GM23338 (cell line): ENCODE measurements around the gene TNFRSF21.

Experiments used
- CREB1 ChIP-seq: fragments of 250-450 bp; sonication (Bioruptor Pico); IDR thresholded peaks from 2 replicates; pipeline ENCODE4 v1.5.0; 2020; ENCODE audit warnings: low read depth, mild to moderate bottlenecking, moderate library complexity
- EZH2 ChIP-seq: fragments of 200-600 bp; sonication (generic); IDR thresholded peaks from one replicate; pipeline ENCODE4 v1.8.0; 2017; ENCODE audit warnings: antibody characterized with exemption, mild to moderate bottlenecking, low read depth; ENCODE audit not compliant: unreplicated experiment
- EZH2phosphoT487 ChIP-seq: fragments of 200-600 bp; sonication (generic); IDR thresholded peaks from one replicate; pipeline ENCODE4 v1.8.1; 2018; ENCODE audit warnings: antibody characterized with exemption; ENCODE audit not compliant: unreplicated experiment
- JUNB ChIP-seq: IDR thresholded peaks from one replicate; pipeline ENCODE4 v1.6.1; 2016; ENCODE audit warnings: antibody characterized with exemption; ENCODE audit not compliant: unreplicated experiment
- POLR2AphosphoS5 ChIP-seq: IDR thresholded peaks from 2 replicates; pipeline ENCODE4 v1.6.1; 2016; ENCODE audit warnings: antibody characterized with exemption, low read depth
- STAT1 ChIP-seq: IDR thresholded peaks from one replicate; pipeline ENCODE4 v1.6.1; 2016; ENCODE audit warnings: antibody characterized with exemption; ENCODE audit not compliant: unreplicated experiment
- ZNF114 ChIP-seq: fragments of 250-450 bp; sonication (Bioruptor Pico); IDR thresholded peaks from 2 replicates; pipeline ENCODE4 v1.5.0; 2020; ENCODE audit warnings: mild to moderate bottlenecking, moderate library complexity
- TF ChIP-seq, protein P1 (sequence below), 2 experiments: fragments of 200-600 bp in 1 of 2; sonication (generic) in 1 of 2; conservative IDR thresholded peaks; 2 replicates each; pipeline versions ENCODE4 v1.5.1 to v1.6.1; 2016 to 2017; ENCODE audit warnings: antibody characterized with exemption in 2 of 2, low read depth in 2 of 2, mild to moderate bottlenecking in 2 of 2, moderate library complexity in 1 of 2
- TF ChIP-seq, protein P2 (sequence below): IDR thresholded peaks from one replicate; pipeline ENCODE4 v1.6.1; 2018; ENCODE audit warnings: antibody characterized with exemption; ENCODE audit not compliant: unreplicated experiment
- TF ChIP-seq, protein P3 (sequence below): IDR thresholded peaks from 2 replicates; pipeline ENCODE4 v1.6.1; 2016; ENCODE audit warnings: antibody characterized with exemption

GRCh38 chr6:47251396-47251795, 58.3 kb downstream of the TNFRSF21 start:
- TF ChIP-seq, protein P1, sequence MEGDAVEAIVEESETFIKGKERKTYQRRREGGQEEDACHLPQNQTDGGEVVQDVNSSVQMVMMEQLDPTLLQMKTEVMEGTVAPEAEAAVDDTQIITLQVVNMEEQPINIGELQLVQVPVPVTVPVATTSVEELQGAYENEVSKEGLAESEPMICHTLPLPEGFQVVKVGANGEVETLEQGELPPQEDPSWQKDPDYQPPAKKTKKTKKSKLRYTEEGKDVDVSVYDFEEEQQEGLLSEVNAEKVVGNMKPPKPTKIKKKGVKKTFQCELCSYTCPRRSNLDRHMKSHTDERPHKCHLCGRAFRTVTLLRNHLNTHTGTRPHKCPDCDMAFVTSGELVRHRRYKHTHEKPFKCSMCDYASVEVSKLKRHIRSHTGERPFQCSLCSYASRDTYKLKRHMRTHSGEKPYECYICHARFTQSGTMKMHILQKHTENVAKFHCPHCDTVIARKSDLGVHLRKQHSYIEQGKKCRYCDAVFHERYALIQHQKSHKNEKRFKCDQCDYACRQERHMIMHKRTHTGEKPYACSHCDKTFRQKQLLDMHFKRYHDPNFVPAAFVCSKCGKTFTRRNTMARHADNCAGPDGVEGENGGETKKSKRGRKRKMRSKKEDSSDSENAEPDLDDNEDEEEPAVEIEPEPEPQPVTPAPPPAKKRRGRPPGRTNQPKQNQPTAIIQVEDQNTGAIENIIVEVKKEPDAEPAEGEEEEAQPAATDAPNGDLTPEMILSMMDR (conservative IDR thresholded peaks at IDR 0.05; ENCODE audit: low read depth in 2 of 2) = no peak
- TF ChIP-seq EZH2 = no peak
- TF ChIP-seq STAT1 = no peak
- no peak for TF ChIP-seq POLR2AphosphoS5
- TF ChIP-seq JUNB = no peak
- no peak for TF ChIP-seq EZH2phosphoT487
- TF ChIP-seq, protein P2, sequence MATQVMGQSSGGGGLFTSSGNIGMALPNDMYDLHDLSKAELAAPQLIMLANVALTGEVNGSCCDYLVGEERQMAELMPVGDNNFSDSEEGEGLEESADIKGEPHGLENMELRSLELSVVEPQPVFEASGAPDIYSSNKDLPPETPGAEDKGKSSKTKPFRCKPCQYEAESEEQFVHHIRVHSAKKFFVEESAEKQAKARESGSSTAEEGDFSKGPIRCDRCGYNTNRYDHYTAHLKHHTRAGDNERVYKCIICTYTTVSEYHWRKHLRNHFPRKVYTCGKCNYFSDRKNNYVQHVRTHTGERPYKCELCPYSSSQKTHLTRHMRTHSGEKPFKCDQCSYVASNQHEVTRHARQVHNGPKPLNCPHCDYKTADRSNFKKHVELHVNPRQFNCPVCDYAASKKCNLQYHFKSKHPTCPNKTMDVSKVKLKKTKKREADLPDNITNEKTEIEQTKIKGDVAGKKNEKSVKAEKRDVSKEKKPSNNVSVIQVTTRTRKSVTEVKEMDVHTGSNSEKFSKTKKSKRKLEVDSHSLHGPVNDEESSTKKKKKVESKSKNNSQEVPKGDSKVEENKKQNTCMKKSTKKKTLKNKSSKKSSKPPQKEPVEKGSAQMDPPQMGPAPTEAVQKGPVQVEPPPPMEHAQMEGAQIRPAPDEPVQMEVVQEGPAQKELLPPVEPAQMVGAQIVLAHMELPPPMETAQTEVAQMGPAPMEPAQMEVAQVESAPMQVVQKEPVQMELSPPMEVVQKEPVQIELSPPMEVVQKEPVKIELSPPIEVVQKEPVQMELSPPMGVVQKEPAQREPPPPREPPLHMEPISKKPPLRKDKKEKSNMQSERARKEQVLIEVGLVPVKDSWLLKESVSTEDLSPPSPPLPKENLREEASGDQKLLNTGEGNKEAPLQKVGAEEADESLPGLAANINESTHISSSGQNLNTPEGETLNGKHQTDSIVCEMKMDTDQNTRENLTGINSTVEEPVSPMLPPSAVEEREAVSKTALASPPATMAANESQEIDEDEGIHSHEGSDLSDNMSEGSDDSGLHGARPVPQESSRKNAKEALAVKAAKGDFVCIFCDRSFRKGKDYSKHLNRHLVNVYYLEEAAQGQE = no peak
- no peak for TF ChIP-seq ZNF114
- no peak for TF ChIP-seq CREB1 (CRISPR knock-in tag)
- TF ChIP-seq, protein P3, sequence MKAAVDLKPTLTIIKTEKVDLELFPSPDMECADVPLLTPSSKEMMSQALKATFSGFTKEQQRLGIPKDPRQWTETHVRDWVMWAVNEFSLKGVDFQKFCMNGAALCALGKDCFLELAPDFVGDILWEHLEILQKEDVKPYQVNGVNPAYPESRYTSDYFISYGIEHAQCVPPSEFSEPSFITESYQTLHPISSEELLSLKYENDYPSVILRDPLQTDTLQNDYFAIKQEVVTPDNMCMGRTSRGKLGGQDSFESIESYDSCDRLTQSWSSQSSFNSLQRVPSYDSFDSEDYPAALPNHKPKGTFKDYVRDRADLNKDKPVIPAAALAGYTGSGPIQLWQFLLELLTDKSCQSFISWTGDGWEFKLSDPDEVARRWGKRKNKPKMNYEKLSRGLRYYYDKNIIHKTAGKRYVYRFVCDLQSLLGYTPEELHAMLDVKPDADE = no peak
